WTC11 (cell line): ENCODE results near the gene CDX1. TPM values are rescaled to one million over a fixed set of nuclear protein-coding genes. Genes with fewer than 3 reads are reported as not detected.

Source experiments
- ATAC-seq: fragments of 200-7000 bp; cut with Tn5 transposase; 2 replicates; pipeline ENCODE4 v1.10.0; 2021; ENCODE audit warnings: mild to moderate bottlenecking, moderate library complexity
- CTCF ChIA-PET: fragments of 300-600 bp; sonication (Branson Sonifier 250); formaldehyde crosslinking; loops from one replicate; lab custom pipeline; 2021; ENCODE audit warnings: antibody characterized with exemption; lab: Charles Lee
- POLR2A ChIA-PET: fragments of 350-600 bp; sonication (Branson Sonifier 250); formaldehyde crosslinking; loops from one replicate; lab custom pipeline; 2021; ENCODE audit warnings: antibody characterized with exemption; lab: Charles Lee
- DNase-seq: peaks from one replicate; pipeline ENCODE4 v3.0.0; 2021; ENCODE audit warnings: low spot score
- H3K27ac Mint-ChIP-seq: 2 replicates; pipeline ENCODE4 v1.8.0; 2021; ENCODE audit warnings: mixed read lengths
- H3K27me3 Mint-ChIP-seq: 2 replicates; pipeline ENCODE4 v1.8.0; 2021; ENCODE audit warnings: low read depth, mild to moderate bottlenecking, moderate library complexity, mixed read lengths
- H3K36me3 Mint-ChIP-seq: 2 replicates; pipeline ENCODE4 v1.8.0; 2021; ENCODE audit warnings: mixed read lengths
- H3K4me1 Mint-ChIP-seq: 2 replicates; pipeline ENCODE4 v1.8.0; 2022; ENCODE audit warnings: mixed read lengths
- H3K4me3 Mint-ChIP-seq: 2 replicates; pipeline ENCODE4 v1.8.0; 2021; ENCODE audit warnings: mild to moderate bottlenecking, moderate library complexity, mixed read lengths
- H3K9me3 Mint-ChIP-seq: 2 replicates; pipeline ENCODE4 v1.8.0; 2021; ENCODE audit warnings: mixed read lengths
- ELF4 ChIP-seq: sonication (generic); formaldehyde crosslinking; IDR thresholded peaks from 2 replicates; pipeline ENCODE4 v1.8.1; 2022; ENCODE audit warnings: low read depth, mild to moderate bottlenecking, moderate library complexity, missing genetic modification reagents
- ETV6 ChIP-seq: sonication (generic); formaldehyde crosslinking; IDR thresholded peaks from 2 replicates; pipeline ENCODE4 v1.8.1; 2022; ENCODE audit warnings: mild to moderate bottlenecking, missing genetic modification reagents
- ZNF396 ChIP-seq: fragments of 250-450 bp; sonication (Bioruptor Pico); IDR thresholded peaks from 2 replicates; pipeline ENCODE4 v1.8.0; 2021; ENCODE audit warnings: mild to moderate bottlenecking, moderate library complexity, borderline replicate concordance
- total RNA-seq: library from RNA; stranded (reverse); gene quantifications from 3 replicates; pipeline ENCODE4 v1.2.3, GENCODE V29; 2021
- TF ChIP-seq, protein P1 (sequence below): sonication (generic); formaldehyde crosslinking; IDR thresholded peaks from 2 replicates; pipeline ENCODE4 v1.8.0; 2023; ENCODE audit warnings: mild to moderate bottlenecking, missing genetic modification reagents
- TF ChIP-seq, protein P2 (sequence below): sonication (generic); formaldehyde crosslinking; IDR thresholded peaks from 2 replicates; pipeline ENCODE4 v1.8.1; 2023; ENCODE audit warnings: mild to moderate bottlenecking, missing genetic modification reagents, borderline replicate concordance
- TF ChIP-seq, protein P3 (sequence below): fragments of 200-600 bp; IDR thresholded peaks from 2 replicates; pipeline ENCODE4 v1.8.0; 2022; ENCODE audit warnings: antibody characterized with exemption
- TF ChIP-seq, protein P4 (sequence below): fragments of 250-450 bp; sonication (Bioruptor Pico); IDR thresholded peaks from 2 replicates; pipeline ENCODE4 v1.9.0; 2021; ENCODE audit warnings: mild to moderate bottlenecking, borderline replicate concordance
- TF ChIP-seq, protein P5 (sequence below): sonication (generic); formaldehyde crosslinking; IDR thresholded peaks from 2 replicates; pipeline ENCODE4 v1.8.0; 2022; ENCODE audit warnings: mild to moderate bottlenecking, missing genetic modification reagents
- TF ChIP-seq, protein P6 (sequence below): sonication (generic); formaldehyde crosslinking; IDR thresholded peaks from 2 replicates; pipeline ENCODE4 v1.8.1; 2022; ENCODE audit warnings: mild to moderate bottlenecking, missing genetic modification reagents, moderate library complexity, borderline replicate concordance

Gene CDX1
- total RNA-seq, 1 experiment from 2014 or later: 0.13 TPM

DNA sequence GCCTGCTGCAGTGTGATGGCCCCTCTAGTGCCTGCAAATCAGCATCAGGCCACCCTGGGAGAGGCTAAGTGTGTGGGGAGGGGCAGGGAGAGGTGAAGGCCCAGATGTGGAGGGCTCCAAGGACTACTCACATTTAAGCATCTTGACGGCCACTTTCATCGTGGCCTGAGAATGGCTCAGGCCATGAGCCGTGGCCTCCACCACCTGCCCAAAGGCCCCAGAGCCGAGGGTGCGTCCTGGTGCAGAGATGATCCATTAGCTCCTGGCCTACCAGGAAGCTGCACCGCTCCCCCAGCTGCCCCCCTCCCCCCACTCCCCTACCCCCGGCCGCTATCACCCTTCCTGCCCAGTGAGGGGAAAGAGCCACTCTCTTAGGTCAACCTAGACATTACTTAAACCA lies 42.0 kb upstream of the CDX1 start (continued):
- TF ChIP-seq, protein P1, sequence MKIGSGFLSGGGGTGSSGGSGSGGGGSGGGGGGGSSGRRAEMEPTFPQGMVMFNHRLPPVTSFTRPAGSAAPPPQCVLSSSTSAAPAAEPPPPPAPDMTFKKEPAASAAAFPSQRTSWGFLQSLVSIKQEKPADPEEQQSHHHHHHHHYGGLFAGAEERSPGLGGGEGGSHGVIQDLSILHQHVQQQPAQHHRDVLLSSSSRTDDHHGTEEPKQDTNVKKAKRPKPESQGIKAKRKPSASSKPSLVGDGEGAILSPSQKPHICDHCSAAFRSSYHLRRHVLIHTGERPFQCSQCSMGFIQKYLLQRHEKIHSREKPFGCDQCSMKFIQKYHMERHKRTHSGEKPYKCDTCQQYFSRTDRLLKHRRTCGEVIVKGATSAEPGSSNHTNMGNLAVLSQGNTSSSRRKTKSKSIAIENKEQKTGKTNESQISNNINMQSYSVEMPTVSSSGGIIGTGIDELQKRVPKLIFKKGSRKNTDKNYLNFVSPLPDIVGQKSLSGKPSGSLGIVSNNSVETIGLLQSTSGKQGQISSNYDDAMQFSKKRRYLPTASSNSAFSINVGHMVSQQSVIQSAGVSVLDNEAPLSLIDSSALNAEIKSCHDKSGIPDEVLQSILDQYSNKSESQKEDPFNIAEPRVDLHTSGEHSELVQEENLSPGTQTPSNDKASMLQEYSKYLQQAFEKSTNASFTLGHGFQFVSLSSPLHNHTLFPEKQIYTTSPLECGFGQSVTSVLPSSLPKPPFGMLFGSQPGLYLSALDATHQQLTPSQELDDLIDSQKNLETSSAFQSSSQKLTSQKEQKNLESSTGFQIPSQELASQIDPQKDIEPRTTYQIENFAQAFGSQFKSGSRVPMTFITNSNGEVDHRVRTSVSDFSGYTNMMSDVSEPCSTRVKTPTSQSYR: no peak
- no peak for TF ChIP-seq ELF4 (CRISPR knock-in tag)
- TF ChIP-seq, protein P2, sequence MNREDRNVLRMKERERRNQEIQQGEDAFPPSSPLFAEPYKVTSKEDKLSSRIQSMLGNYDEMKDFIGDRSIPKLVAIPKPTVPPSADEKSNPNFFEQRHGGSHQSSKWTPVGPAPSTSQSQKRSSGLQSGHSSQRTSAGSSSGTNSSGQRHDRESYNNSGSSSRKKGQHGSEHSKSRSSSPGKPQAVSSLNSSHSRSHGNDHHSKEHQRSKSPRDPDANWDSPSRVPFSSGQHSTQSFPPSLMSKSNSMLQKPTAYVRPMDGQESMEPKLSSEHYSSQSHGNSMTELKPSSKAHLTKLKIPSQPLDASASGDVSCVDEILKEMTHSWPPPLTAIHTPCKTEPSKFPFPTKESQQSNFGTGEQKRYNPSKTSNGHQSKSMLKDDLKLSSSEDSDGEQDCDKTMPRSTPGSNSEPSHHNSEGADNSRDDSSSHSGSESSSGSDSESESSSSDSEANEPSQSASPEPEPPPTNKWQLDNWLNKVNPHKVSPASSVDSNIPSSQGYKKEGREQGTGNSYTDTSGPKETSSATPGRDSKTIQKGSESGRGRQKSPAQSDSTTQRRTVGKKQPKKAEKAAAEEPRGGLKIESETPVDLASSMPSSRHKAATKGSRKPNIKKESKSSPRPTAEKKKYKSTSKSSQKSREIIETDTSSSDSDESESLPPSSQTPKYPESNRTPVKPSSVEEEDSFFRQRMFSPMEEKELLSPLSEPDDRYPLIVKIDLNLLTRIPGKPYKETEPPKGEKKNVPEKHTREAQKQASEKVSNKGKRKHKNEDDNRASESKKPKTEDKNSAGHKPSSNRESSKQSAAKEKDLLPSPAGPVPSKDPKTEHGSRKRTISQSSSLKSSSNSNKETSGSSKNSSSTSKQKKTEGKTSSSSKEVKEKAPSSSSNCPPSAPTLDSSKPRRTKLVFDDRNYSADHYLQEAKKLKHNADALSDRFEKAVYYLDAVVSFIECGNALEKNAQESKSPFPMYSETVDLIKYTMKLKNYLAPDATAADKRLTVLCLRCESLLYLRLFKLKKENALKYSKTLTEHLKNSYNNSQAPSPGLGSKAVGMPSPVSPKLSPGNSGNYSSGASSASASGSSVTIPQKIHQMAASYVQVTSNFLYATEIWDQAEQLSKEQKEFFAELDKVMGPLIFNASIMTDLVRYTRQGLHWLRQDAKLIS: no peak

DNA sequence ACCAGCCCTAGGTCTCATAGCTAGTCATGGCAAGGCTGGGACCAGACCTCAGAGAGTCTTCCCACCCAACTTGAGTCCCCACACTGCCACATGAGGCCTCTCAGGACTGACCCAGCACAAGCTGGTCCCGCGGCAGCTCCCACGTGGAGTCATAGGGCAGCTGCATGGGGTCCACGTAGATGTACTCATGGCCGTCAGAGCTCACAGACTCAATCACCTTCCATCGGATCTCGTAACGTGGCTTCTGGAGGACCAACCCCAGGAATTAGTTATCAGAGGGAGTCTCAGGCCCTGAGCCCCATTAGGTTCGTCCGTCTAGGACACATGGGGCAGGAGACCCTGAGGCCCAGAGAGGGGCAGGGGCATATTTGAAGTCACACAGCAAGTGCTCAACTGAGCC lies 41.2 kb upstream of the CDX1 start:
- ChIA-PET CTCF (interaction anchor here (0.5 to 1.7 kb wide), 6 partner anchors 11 to 194 kb away, joined by 3 to 4 read pairs (median 4); no protein-coding TSS in a partner anchor), POLR2A (no interaction called here)
- Mint-ChIP-seq H3K36me3 (no peaks in the 10 kb centered on the region), H3K9me3 (no peaks in the 10 kb centered on the region), H3K4me3 (no peak overlapping the region), H3K27ac (no peak overlapping the region), H3K4me1 (peaks cover 17% of the 10 kb centered on the region), H3K27me3 (peaks cover 3% of the 10 kb centered on the region; the same call in 1 of the 2 replicates)
- DNase-seq: no peak
- no peak for ATAC-seq
- no peak for TF ChIP-seq ETV6 (CRISPR knock-in tag)
- no peak for TF ChIP-seq ZNF396 (CRISPR knock-in tag)
- TF ChIP-seq, protein P3, sequence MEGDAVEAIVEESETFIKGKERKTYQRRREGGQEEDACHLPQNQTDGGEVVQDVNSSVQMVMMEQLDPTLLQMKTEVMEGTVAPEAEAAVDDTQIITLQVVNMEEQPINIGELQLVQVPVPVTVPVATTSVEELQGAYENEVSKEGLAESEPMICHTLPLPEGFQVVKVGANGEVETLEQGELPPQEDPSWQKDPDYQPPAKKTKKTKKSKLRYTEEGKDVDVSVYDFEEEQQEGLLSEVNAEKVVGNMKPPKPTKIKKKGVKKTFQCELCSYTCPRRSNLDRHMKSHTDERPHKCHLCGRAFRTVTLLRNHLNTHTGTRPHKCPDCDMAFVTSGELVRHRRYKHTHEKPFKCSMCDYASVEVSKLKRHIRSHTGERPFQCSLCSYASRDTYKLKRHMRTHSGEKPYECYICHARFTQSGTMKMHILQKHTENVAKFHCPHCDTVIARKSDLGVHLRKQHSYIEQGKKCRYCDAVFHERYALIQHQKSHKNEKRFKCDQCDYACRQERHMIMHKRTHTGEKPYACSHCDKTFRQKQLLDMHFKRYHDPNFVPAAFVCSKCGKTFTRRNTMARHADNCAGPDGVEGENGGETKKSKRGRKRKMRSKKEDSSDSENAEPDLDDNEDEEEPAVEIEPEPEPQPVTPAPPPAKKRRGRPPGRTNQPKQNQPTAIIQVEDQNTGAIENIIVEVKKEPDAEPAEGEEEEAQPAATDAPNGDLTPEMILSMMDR: no peak
- TF ChIP-seq, protein P4, sequence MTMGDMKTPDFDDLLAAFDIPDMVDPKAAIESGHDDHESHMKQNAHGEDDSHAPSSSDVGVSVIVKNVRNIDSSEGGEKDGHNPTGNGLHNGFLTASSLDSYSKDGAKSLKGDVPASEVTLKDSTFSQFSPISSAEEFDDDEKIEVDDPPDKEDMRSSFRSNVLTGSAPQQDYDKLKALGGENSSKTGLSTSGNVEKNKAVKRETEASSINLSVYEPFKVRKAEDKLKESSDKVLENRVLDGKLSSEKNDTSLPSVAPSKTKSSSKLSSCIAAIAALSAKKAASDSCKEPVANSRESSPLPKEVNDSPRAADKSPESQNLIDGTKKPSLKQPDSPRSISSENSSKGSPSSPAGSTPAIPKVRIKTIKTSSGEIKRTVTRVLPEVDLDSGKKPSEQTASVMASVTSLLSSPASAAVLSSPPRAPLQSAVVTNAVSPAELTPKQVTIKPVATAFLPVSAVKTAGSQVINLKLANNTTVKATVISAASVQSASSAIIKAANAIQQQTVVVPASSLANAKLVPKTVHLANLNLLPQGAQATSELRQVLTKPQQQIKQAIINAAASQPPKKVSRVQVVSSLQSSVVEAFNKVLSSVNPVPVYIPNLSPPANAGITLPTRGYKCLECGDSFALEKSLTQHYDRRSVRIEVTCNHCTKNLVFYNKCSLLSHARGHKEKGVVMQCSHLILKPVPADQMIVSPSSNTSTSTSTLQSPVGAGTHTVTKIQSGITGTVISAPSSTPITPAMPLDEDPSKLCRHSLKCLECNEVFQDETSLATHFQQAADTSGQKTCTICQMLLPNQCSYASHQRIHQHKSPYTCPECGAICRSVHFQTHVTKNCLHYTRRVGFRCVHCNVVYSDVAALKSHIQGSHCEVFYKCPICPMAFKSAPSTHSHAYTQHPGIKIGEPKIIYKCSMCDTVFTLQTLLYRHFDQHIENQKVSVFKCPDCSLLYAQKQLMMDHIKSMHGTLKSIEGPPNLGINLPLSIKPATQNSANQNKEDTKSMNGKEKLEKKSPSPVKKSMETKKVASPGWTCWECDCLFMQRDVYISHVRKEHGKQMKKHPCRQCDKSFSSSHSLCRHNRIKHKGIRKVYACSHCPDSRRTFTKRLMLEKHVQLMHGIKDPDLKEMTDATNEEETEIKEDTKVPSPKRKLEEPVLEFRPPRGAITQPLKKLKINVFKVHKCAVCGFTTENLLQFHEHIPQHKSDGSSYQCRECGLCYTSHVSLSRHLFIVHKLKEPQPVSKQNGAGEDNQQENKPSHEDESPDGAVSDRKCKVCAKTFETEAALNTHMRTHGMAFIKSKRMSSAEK (CRISPR knock-in tag): no peak
- TF ChIP-seq, protein P5, sequence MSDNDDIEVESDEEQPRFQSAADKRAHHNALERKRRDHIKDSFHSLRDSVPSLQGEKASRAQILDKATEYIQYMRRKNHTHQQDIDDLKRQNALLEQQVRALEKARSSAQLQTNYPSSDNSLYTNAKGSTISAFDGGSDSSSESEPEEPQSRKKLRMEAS (CRISPR knock-in tag): no peak
- TF ChIP-seq, protein P6, sequence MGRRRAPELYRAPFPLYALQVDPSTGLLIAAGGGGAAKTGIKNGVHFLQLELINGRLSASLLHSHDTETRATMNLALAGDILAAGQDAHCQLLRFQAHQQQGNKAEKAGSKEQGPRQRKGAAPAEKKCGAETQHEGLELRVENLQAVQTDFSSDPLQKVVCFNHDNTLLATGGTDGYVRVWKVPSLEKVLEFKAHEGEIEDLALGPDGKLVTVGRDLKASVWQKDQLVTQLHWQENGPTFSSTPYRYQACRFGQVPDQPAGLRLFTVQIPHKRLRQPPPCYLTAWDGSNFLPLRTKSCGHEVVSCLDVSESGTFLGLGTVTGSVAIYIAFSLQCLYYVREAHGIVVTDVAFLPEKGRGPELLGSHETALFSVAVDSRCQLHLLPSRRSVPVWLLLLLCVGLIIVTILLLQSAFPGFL (CRISPR knock-in tag): no peak
